ENCODE data around the gene SEC24D.
A peak's percentile ranks its signal among the peaks of the same experiment; 100 is the strongest.
"Not testable (repeated sequence)": the region's sequence is repeated elsewhere in the genome, so short reads cannot be mapped to it uniquely, and the experiment has no call there.

SEC24D gene, protein sequence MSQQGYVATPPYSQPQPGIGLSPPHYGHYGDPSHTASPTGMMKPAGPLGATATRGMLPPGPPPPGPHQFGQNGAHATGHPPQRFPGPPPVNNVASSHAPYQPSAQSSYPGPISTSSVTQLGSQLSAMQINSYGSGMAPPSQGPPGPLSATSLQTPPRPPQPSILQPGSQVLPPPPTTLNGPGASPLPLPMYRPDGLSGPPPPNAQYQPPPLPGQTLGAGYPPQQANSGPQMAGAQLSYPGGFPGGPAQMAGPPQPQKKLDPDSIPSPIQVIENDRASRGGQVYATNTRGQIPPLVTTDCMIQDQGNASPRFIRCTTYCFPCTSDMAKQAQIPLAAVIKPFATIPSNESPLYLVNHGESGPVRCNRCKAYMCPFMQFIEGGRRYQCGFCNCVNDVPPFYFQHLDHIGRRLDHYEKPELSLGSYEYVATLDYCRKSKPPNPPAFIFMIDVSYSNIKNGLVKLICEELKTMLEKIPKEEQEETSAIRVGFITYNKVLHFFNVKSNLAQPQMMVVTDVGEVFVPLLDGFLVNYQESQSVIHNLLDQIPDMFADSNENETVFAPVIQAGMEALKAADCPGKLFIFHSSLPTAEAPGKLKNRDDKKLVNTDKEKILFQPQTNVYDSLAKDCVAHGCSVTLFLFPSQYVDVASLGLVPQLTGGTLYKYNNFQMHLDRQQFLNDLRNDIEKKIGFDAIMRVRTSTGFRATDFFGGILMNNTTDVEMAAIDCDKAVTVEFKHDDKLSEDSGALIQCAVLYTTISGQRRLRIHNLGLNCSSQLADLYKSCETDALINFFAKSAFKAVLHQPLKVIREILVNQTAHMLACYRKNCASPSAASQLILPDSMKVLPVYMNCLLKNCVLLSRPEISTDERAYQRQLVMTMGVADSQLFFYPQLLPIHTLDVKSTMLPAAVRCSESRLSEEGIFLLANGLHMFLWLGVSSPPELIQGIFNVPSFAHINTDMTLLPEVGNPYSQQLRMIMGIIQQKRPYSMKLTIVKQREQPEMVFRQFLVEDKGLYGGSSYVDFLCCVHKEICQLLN

DNA sequence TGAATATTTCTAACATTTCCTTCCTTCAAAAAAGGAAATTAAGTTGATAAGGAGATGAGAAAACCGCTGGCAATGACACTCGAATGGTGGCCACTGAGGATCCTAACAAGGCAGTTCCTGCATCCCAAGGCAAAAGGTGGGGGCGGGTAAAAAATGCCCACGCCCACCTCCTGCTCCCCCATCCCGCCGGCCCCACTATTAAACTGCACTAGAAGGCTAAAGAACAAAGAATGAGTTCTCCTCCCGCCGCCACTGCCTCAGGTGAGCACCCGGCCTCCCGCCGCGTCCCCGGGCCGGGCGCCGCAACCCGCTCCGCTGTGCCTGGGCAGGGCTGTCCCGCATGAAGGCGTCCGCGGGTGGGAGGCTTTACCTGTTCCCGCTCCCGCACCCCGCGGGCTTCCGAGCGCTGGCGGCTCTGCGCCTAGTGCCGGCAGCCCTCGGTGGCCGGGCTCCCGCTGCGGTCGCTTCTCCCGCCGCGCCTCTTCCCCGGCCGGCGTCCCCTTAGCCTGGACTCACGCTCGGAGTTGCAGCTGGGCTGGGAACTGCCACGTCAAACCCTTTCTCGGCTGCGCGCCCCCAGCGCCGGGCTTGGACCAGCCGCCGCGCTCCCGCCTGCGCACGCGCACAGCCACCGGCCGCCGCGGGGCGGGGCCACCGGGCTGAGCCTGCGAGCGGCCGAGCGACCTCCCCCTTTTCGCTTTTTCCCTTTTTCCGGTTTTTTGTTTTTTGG is at the start of gene SEC24D:
Gene SEC24D, minus strand, starts transcription at position 556 of the 730 bp plus-strand sequence. CDS start 2,430 bp downstream, outside the sequence.
- peak; percentile 63 to 81 (median 74) for DNase-seq

DNA sequence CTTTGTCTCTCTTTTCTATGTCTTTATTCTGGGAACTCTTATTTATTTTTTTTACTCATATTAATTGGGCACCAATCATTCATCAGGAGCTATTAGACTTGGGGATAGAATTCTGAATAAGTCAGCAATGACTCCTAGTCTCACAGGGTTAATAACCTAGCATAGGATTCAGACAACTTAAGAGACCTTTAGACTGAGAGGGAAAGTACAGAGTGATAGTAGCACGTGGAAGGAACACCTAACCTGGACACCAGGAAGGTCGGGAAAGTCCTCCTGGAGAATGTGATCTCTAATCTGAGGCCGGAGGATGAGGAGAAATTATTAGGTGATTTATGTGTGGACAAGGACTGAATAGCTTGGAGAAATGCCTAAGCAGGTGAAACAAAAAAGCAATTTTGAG is 48.8 kb upstream of the SEC24D start:
- no peak for DNase-seq

DNA sequence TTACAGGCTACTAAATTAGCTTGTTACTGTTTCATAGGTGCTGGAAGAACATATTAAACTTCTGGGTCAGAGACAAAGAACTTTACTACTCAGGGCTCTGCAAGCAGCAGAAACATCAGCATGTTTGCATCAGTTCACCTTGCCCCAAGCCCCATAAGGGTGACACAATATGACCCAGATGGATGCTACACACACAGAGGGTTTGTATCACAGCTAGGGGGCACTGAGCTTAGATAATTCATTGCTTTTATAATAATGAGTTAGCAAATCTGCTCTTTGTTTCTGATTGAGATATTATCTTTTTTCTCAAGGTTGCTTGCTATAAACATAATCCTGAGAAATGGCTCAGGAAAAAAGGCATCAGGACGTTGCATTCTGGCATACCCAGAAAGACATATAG is 47.9 kb upstream of the SEC24D start:
- no peak for DNase-seq

DNA sequence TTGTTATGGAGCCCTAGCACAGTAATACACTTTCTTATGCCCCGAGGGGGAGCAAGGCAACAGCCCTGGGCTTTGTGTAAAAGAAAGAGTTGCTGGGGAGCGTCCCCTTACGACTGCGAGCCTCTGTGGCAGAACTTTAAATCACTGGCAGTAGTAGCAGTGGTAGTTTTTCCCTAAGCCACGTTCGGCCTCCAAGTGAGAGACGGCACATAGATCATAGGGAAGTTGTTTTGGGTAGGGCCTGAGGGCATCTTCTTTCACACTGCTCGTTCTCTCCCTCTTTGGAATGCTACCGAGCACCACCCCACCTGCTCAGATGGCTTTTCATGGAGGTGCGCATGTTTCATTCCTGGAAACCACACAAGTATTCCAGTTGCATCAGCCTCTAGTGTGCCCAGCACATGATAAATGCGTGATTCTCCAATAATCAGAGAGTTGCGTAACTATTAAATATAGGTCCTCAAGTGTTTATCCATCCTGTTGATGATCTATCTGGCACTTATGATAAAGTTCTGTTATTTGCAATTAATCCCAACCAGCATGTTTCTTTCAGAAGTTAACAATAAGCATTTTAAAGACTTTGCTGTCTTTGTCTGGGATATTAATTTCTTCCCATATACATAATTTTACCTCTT is 45.7 kb upstream of the SEC24D start:
- no peak for DNase-seq

DNA sequence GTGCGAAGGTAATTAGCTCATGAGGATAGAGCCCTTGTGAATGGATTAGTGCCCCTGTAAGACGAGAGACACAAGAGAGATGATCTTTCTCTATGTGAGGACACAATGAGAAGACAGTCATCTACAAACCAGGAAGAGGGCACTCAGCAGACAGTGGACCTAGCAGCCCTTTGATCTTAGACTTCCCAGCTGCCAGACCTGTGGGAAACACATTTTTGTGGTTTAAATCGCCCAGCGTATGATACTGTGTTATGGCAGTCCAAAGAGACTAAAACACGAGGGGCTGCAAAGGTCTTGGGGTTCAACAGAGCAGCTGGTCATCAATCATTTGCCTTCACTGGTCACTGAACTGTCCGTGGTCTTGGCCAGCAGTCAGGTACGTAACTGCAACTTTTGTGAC is 43.5 kb upstream of the SEC24D start:
- no peak for DNase-seq

DNA sequence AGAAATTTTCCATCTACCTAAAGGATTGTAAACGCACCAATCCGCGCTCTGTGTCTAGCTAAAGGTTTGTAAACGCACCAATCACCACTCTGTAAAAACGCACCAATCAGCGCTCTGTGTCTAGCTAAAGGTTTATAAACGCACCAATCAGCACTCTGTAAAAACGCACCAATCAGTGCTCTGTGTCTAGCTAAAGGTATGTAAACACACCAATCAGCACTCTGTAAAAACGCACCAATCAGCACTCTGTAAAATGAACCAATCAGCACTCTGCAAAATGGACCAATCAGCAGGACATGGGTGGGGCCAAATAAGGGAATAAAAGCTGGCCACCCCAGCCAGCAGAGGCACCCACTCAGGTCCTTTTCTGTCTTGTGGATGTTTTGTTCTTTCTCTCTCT is 42.6 kb upstream of the SEC24D start:
- DNase-seq, result not testable (repeated sequence)

DNA sequence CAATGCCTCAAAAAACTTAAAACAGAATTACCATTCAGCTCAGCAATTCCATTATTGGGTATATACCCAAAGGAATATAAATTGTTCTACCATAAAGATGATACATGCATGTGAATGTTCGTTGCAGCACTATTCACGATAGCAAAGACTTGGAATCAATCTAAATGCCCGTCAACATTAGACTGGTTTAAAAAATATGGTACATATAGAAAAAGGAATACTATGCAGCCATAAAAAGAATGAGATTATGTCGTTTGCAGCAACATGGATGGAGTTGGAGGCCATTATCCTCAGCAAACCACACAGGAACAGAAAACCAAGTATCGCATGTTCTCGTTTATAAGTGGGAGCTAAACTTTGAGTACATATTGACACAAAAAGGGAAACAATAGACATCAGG is 41.9 kb upstream of the SEC24D start:
- DNase-seq, result no peak

DNA sequence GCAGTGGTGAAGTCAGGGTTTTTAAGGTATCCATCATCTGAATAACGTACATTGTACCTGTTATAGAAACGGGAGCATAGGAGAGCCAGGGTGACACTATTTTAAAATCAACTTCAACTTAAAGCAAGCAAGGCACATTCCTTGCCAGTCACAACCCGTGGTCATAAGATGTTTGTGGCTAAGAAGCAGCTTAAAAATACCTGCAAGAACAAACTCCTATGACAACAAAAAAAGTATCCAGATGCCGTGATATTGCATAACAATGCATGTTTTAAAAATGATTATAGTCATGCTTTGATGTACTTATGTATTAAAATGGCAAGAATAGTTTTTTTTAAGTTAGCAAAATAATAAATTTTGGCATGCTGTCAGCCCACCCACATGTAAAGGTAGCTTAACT is 36.3 kb upstream of the SEC24D start:
- DNase-seq, result no peak

DNA sequence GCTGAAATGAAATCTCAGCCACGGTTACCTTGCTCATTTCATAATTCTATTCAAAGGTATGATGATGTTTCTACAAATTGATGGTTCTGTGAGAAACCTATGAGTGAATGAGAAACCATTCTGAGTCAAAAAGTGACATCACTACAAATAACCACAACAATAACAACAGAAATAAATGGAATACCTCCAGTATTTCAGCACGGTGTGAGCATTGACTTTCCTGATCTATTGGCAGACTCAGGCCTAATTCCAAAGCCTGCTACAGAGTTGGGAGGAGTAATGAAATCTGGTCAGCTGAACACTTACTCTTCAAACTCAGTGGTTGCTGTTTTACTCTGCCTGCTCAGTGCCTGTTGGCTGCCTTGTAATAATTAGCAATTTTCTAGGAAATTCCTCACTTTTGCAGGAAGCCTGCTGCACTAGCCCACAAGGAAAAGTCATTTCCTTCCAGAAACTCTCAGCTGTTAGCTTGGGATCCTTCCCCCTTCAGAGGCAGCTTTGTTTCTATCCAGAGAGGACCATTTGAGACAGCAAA is 33.9 kb upstream of the SEC24D start:
- no peak for DNase-seq

DNA sequence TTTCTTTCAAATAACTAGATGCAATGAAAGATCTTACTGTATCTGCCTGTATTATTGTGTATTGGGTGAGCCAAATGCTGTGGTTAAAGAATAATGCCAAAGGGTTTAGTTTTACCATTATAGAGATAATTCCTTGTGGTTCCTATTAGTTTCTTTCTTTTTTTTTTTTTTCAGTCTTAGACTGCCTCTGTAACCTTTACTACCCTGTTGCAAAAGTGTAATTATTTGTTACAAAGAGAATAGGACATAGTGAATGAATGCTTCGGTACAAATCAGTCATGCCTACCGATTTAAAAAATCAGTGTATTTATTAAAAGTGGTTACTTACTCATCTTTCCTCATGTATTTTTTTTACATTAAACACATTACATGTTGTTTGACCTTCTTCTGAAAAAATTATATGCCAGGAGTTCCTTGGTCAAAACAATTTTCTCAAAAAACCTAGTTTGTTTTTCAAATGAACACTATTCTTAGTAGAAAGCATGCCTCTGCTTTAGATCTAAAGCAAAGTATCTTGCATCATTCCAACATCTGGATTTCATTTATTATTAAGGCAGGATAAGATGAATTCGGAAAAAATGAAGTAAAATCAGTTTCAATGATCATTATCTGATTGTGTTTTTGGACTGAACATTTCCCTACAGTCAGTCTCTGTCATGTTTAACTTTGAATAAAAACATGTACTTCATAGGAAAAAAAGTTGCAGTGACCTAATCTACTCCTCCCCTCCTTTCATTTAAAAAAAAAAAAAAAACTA is 31.6 kb upstream of the SEC24D start:
- no peak for DNase-seq

DNA sequence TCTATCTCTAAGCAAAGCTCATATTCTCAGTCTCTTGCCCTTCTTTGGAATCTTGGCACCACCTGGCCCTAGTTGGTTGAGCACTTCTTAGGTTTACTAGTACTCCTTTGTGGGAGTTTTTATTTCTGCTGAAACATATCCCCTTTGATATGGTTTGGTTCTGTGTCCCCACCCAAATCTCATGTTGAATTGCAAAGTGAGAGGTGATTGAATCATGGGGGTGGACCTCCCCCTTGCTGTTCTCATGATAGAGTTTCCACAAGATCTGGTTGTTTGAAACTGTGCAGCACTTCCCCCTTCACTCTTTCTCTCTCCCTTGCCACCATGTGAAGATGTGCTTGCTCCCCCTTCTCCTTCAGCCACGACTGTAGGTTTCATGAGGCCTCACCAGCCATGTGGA is 30.5 kb upstream of the SEC24D start:
- DNase-seq, result no peak

DNA sequence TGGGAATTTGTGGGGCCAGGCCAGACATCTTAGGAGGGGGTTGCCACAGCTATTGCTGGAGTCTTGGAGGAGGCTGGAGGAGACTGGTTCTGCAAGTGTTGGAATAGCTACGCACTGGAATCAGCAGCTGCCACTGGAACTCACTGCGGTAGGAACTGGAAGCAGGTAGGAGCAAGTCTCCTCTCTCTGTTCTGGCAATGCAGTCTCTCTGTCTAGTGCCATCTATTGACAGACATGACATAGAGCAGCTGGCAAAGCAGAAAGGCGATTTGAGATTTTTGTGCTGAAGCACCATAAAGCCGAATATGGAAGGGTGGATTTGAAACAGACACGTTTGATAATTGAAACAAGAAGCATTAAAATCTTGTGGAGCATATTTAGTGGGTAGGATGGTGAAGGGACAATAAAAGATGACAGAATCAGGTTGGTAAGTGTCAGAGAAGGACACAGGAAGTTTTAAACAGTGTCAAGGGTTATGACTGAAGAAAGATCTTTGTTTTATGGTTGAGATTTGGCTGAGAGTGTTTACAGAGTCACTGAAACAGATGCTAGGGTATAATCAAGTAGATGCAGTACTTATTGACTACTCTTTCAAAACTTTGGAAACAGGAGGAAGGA is 29.3 kb upstream of the SEC24D start:
- peak in 2 of 6 experiments; percentile 4 to 28 for DNase-seq

DNA sequence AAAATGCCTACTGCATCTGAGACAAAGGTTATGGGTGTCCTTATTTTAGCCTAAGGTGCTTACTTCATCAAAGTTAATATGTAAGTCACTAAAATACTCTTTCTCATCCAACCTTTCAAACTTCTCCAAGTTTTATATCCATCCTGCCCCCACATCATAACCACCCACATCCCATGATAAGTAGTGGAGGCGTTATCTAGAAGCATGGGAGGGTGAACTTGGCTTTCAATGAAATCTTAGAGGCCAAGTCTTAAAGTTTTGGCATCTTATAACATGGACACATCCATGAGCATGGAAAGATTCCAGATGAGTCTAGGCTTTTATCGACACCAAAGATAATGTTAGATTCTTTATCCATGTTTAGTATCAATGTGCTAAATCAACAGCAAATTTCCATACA is 22.9 kb upstream of the SEC24D start:
- DNase-seq, result no peak

DNA sequence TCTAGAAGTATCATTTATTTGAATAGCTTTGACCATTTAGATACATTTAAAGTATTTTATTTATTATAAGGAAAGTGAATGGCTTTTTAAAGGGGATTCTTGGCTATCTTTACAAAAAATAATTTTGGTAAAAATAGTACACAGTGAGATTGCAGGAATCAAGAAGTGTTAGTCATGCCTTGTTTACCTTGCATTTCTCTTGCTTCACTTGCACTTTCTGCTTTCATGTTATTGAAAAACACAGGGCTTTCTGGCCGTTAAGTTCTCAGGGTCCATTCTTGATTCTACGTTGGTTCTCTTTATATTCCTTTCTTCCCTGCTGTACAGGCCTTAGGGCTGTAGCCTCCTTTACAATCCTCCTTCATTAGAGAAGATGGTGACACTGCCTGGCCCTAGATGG is 21.8 kb upstream of the SEC24D start:
- DNase-seq, result no peak

DNA sequence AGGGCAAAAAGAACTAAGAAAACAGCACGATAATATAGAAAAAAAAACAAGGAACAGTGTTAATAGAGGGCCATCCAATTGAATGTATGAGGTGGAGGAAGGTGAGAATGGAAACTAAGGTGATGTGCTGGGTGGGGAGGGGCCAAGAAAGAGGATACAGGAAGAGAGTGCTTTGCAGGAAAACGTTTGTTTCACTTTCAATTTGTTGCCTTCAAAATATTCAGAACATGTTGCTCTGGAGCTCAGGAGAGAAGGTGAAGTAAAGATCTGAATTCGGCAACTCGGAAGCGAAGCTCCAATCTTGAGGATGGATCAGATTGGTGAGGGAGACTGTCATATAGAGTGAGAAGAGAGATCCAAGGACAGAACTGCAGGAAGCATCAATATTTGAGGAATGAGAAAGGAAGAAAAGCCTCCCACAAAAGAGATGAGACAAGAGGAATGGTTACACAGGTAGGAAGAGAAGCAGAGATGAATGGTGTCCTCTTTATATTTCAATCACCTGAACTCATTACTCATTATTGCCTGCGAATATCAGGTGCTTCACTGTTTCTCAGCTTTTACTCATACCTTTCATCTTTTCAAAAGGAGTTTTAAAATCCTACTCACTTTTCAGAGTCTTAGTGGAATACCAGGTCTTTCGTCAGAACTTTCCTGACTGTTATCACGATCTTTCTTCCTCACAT is 14.7 kb upstream of the SEC24D start:
- peak in 5 of 6 experiments; percentile 6 to 67 (median 56) for DNase-seq

DNA sequence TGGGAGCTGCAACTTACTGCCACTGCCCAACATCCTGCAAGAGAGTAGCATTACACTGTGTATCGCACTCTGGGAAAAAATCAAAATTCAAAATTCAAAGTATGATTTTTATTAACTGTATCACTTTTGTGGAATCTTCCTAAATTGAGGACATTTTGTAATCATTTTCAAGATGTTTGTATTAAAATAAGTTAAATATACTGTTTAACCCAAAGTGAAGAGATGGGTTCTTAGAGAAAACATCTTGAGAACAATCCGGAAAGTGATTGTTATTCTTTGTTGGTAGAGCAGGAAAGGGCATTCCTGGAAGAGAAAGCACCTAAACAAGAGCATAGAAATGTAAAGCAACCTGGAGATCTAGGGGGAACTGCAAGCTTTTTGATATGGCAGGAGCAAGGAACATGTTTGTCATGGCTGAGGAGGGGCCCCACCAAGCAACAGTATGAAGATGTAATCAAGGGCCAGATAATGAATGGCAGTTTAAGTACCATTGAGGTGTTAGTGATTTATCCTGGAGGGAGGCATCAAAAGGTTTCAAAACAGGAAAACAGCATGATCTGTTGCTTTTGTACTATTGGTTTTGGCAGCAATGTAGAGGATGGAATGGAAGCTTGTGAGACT is 14.1 kb upstream of the SEC24D start:
- DNase-seq, result no peak

DNA sequence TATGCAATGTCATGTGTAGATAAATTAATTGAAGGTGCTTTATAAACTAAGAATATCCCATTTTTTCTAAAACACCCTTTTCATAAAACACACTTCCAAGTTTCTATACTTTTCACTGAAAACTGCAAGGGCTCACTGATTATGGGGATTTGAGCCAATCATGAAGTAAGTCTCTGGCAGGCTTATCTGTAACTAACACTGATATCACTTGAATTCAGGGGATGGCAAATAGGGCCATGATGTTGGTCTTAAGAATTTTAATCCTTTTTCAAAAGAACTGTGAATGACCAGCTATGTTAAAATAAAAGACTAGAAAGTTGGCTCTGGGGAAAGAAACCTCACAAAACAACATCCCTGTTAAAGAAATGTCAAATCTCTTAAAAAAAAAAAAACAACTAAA is 13.0 kb upstream of the SEC24D start:
- no peak for DNase-seq

DNA sequence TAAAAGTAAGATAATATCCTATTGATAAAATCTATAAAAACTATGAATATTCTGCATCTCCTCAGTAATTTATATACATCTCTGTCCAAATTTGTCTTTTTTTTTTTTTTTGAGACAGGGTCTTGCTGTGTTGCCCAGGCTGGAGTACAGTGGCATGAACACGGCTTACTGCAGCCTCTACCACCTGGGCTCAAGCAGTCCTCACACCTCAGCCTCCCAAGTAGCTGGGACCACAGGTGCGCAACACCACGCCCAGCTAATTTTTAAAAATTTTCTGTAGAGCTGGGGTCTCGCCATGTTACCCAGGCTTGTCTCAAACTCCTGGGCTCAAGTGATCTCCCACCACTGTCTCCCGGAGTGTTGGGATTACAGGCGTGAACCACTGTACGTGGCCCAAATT is 12.3 kb upstream of the SEC24D start:
- no peak for DNase-seq

DNA sequence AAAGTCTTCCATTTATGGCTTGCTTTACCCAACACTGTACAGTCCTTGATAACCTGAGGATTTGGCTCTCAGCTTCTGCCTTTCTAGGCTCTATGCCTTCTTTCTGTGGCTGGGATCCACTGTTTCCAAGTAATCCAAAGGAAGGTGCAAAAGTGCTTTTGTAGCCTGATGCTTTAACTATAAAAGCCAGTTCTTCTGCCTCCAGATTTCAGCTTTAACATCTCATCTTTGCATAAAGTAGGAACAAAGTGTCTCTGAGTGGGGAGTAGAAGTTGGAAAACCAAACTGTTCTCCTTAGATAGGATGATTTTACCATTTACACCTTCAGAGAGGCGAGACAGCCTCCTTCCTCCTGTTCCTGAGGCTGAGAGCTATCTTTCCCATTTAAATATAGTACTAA is 11.1 kb upstream of the SEC24D start:
- no peak for DNase-seq

DNA sequence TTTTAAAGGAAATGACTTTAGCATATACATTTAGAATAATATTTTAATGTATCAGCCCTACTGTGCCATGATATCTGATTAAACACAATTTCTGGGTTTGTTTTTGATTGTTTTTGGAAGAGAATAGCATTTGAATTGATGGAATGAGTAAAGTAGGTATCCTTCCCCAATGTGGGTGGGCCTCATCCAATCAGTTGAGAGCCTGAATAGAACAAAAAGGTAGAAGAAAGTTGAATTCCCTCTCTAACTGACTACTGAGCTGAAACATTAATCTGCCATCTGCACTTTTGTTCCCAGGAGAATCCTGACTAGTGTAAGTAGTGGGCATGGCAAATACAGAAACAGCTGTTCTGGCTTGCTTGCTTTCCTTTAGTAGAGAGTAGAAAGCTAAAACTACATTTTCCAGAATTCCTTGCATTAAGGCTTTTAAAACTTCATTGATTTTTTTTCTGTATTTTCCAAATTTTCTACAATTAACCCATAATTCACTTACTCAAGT is 9.7 kb upstream of the SEC24D start:
- DNase-seq, result no peak

Data from stimulated activated naive CD4-positive, alpha-beta T cell (primary cell).